ENCODE data around the gene FLRT2. TPM values are rescaled to one million over a fixed set of nuclear protein-coding genes. Genes with fewer than 3 reads are reported as not detected.

Gene FLRT2
- polyA plus RNA-seq, 3 donors: 0.01 TPM; not detected in 2

GRCh38 chr14:85538636-85539035, 8.7 kb downstream of the FLRT2 start:
- Histone ChIP-seq H3K9ac (ENCODE audit: insufficient read depth, low read length, poor library complexity, severe bottlenecking) (no peak overlapping the region), H3K4me1 (ENCODE audit: control insufficient read depth in 1 of 2, insufficient read depth in 2 of 2, low read length in 2 of 2) (peaks cover 3 to 6% of the 10 kb centered on the region in 2 donors), H3K27ac (ENCODE audit: low read depth in 1 of 2, low read length in 2 of 2) (no peak overlapping the region), H3K27me3 (ENCODE audit: control insufficient read depth in 2 of 2, insufficient read depth in 2 of 2, low read length in 2 of 2) (peaks cover 51 to 52% of the 10 kb centered on the region in 2 donors), H3K4me3 (replicated peaks in 1 of 3; ENCODE audit: low read depth in 2 of 3, low read length in 3 of 3) (no peak overlapping the region), H3K9me3 (replicated peaks in 1 of 2; ENCODE audit: control insufficient read depth in 1 of 2, insufficient read depth in 1 of 2, low read length in 2 of 2) (peaks cover 0 to 7% of the 10 kb centered on the region in 2 donors), H3K4me2 (replicated peaks; ENCODE audit: extremely low read depth, low read length, poor library complexity, severe bottlenecking) (no peak overlapping the region), H4K20me1 (ENCODE audit: insufficient read depth, low read length) (no peaks in the 10 kb centered on the region), H3K36me3 (replicated peaks in 1 of 2; ENCODE audit: control insufficient read depth in 1 of 2, insufficient read depth in 2 of 2, low read length in 2 of 2) (no peaks in the 10 kb centered on the region), H2AFZ (ENCODE audit: insufficient read depth, low read depth, low read length, poor library complexity, severe bottlenecking) (no peak overlapping the region), H3K79me2 (ENCODE audit: insufficient read depth, low read length) (no peaks in the 10 kb centered on the region)
- H3K9me3 Mint-ChIP-seq: peaks cover 0 to 3% (median 0%) of the 10 kb centered on the region in 7 donors
- peaks cover 0 to 3% of the 10 kb centered on the region in 2 donors for H3K36me3 Mint-ChIP-seq
- intact Hi-C loops (cut with micrococcal nuclease): no loop called here
- H3K27me3 Mint-ChIP-seq (ENCODE audit: low read depth in 3 of 3): peaks cover 38 to 51% (median 38%) of the 10 kb centered on the region in 3 donors
- no CpG with 5 or more reads among the region's 2 CpGs for WGBS (ENCODE audit: insufficient coverage)
- no peak for DNase-seq
- H3K4me1 Mint-ChIP-seq: peaks cover 8% of the 10 kb centered on the region
- TF ChIP-seq CTCF (IDR thresholded peaks at IDR 0.05): no peak
- H3K27ac Mint-ChIP-seq: no peak overlapping the region
- no peak overlapping the region for H3K4me3 Mint-ChIP-seq

GRCh38 chr14:85539510-85539909, 9.6 kb downstream of the FLRT2 start:
- Histone ChIP-seq H3K4me1 (ENCODE audit: control insufficient read depth in 1 of 2, insufficient read depth in 2 of 2, low read length in 2 of 2) (no peaks in the 10 kb centered on the region), H4K20me1 (ENCODE audit: insufficient read depth, low read length) (no peaks in the 10 kb centered on the region), H3K36me3 (replicated peaks in 1 of 2; ENCODE audit: control insufficient read depth in 1 of 2, insufficient read depth in 2 of 2, low read length in 2 of 2) (no peaks in the 10 kb centered on the region), H3K9me3 (replicated peaks in 1 of 2; ENCODE audit: control insufficient read depth in 1 of 2, insufficient read depth in 1 of 2, low read length in 2 of 2) (no peaks in the 10 kb centered on the region), H3K27me3 (ENCODE audit: control insufficient read depth in 2 of 2, insufficient read depth in 2 of 2, low read length in 2 of 2) (peaks cover 43 to 44% of the 10 kb centered on the region in 2 donors), H3K4me3 (replicated peaks in 1 of 3; ENCODE audit: low read depth in 2 of 3, low read length in 3 of 3) (no peak overlapping the region), H3K79me2 (ENCODE audit: insufficient read depth, low read length) (no peaks in the 10 kb centered on the region), H2AFZ (ENCODE audit: insufficient read depth, low read depth, low read length, poor library complexity, severe bottlenecking) (no peak overlapping the region), H3K4me2 (replicated peaks; ENCODE audit: extremely low read depth, low read length, poor library complexity, severe bottlenecking) (no peak overlapping the region), H3K27ac (ENCODE audit: low read depth in 1 of 2, low read length in 2 of 2) (no peak overlapping the region), H3K9ac (ENCODE audit: insufficient read depth, low read length, poor library complexity, severe bottlenecking) (no peak overlapping the region)
- Mint-ChIP-seq H3K9me3 (peaks cover 0 to 5% (median 0%) of the 10 kb centered on the region in 7 donors), H3K4me3 (no peak overlapping the region), H3K27me3 (ENCODE audit: low read depth in 3 of 3) (peaks cover 30 to 42% (median 34%) of the 10 kb centered on the region in 3 donors), H3K36me3 (no peaks in the 10 kb centered on the region), H3K4me1 (peaks cover under 1% of the 10 kb centered on the region), H3K27ac (no peak overlapping the region)
- DNase-seq: no peak
- intact Hi-C loops (cut with micrococcal nuclease): no loop called here
- TF ChIP-seq CTCF (IDR thresholded peaks at IDR 0.05): no peak
- no CpG with 5 or more reads among the region's 2 CpGs for WGBS (ENCODE audit: insufficient coverage)

All from CD14-positive monocyte (primary cell).